K562 (cell line): Measurements from ENCODE around the gene ANO4. TPM values are rescaled to one million over a fixed set of nuclear protein-coding genes. Genes with fewer than 3 reads are reported as not detected.

Experiments used
- ATAC-seq: fragments of 200-7000 bp; cut with Tn5 transposase; 3 replicates; pipeline ENCODE4 v1.9.1; 2020; ENCODE audit warnings: moderate library complexity
- BruUV-seq: library from RNA; stranded (reverse); fragments of 400-500 nt; replicated peaks from 2 replicates; lab custom pipeline; 2021; lab: Mats Ljungman, UMichigan
- CTCF ChIA-PET: fragments of 300-600 bp; formaldehyde crosslinking; extraction: SDS; loops from one replicate; lab custom pipeline; 2021; ENCODE audit warnings: low intra/inter-chr PET ratio; lab: Yijun Ruan, JAX
- POLR2A ChIA-PET: fragments of 300-600, 350-650 bp; sonication (Branson Sonifier 250); formaldehyde crosslinking; extraction: SDS; loops from one replicate; lab custom pipeline; 2021; ENCODE audit warnings: antibody characterized with exemption, inconsistent platforms; lab: Yijun Ruan, JAX
- DNase-seq, 4 experiments: peaks; one replicate each; pipeline versions ENCODE4 v3.0.0 to v3.0.0-alpha.2; 2011 to 2018; ENCODE audit warnings: low spot score in 3 of 4, mixed read lengths in 3 of 4; ENCODE audit errors: extremely low read depth in 1 of 4
- FAIRE-seq: peaks from 2 replicates; lab custom pipeline; 2011; peaks lifted over from hg19 to GRCh38; lab: Jason Lieb, UNC
- H2AFZ ChIP-seq: 2 replicates; pipeline ENCODE4 v1.6.0; 2011; ENCODE audit warnings: low read depth, low read length, control low read depth, inconsistent platforms
- H3K27ac ChIP-seq: fragments of 200-600 bp; 3 replicates; pipeline ENCODE4 v1.8.0; 2011; ENCODE audit warnings: low read depth, mild to moderate bottlenecking, control low read depth, inconsistent platforms, low read length, moderate library complexity, mixed read lengths; ENCODE audit errors: extremely low read depth
- H3K27me3 ChIP-seq, 2 experiments: fragments of 300-600 bp in 1 of 2; 2 replicates in 1 of 2; 3 replicates in 1 of 2; pipeline versions ENCODE4 v1.6.0 to v1.8.0; 2011; ENCODE audit warnings: inconsistent platforms in 2 of 2, low read length in 2 of 2, mild to moderate bottlenecking in 1 of 2, mixed read lengths in 1 of 2, moderate library complexity in 1 of 2; ENCODE audit not compliant: control insufficient read depth in 2 of 2, insufficient read depth in 2 of 2
- H3K36me3 ChIP-seq: fragments of 300-600 bp; 3 replicates; pipeline ENCODE4 v1.8.0; 2011; ENCODE audit warnings: mild to moderate bottlenecking, low read length, inconsistent platforms; ENCODE audit not compliant: control insufficient read depth, insufficient read depth
- H3K4me1 ChIP-seq, 2 experiments: fragments of 200-600 bp in 1 of 2; replicated peaks in 1 of 2; 2 replicates in 1 of 2; 3 replicates in 1 of 2; pipeline versions ENCODE4 v1.5.1 to v1.8.0; 2011; ENCODE audit warnings: inconsistent platforms in 2 of 2, low read length in 2 of 2, mild to moderate bottlenecking in 1 of 2, mixed read lengths in 1 of 2, moderate library complexity in 1 of 2; ENCODE audit not compliant: control insufficient read depth in 2 of 2, insufficient read depth in 2 of 2
- H3K4me2 ChIP-seq: 2 replicates; pipeline ENCODE4 v1.6.1; 2011; ENCODE audit warnings: low read length, control low read depth, inconsistent platforms, mixed read lengths; ENCODE audit not compliant: insufficient read depth
- H3K4me3 ChIP-seq: fragments of 200-600 bp; sonication (generic), shearing (Covaris generic); 2 replicates; pipeline ENCODE4 v1.5.1; 2016; ENCODE audit warnings: control low read depth, inconsistent platforms
- H3K79me2 ChIP-seq: fragments of 200-600 bp; 3 replicates; pipeline ENCODE4 v1.8.0; 2011; ENCODE audit warnings: low read length, inconsistent platforms; ENCODE audit not compliant: control insufficient read depth, insufficient read depth
- H3K9ac ChIP-seq, 2 experiments: 2 replicates each; pipeline versions ENCODE4 v1.6.0 to v1.6.1; 2011; ENCODE audit warnings: low read depth in 2 of 2, low read length in 2 of 2, control low read depth in 1 of 2, inconsistent platforms in 1 of 2, mild to moderate bottlenecking in 1 of 2, mixed read lengths in 1 of 2; ENCODE audit not compliant: insufficient read depth in 1 of 2
- H3K9me1 ChIP-seq: one replicate; pipeline ENCODE4 v1.6.0; 2011; ENCODE audit warnings: inconsistent platforms, mild to moderate bottlenecking, low read length, moderate library complexity; ENCODE audit not compliant: control insufficient read depth, insufficient read depth
- H3K9me3 ChIP-seq: replicated peaks from 2 replicates; pipeline ENCODE4 v1.5.1; 2011; ENCODE audit warnings: low read depth, low read length, inconsistent platforms; ENCODE audit not compliant: control insufficient read depth, insufficient read depth
- H4K20me1 ChIP-seq: replicated peaks from 2 replicates; pipeline ENCODE4 v1.6.1; 2011; ENCODE audit warnings: low read length, inconsistent platforms, mixed read lengths; ENCODE audit not compliant: control insufficient read depth, insufficient read depth
- HDAC3 ChIP-seq: fragments of 450-650 bp; IDR thresholded peaks from 2 replicates; pipeline ENCODE4 v1.6.1; 2018; ENCODE audit warnings: borderline replicate concordance, mild to moderate bottlenecking, moderate library complexity; ENCODE audit not compliant: partially characterized antibody
- ID3 ChIP-seq, 2 experiments: fragments of 250-450 bp in 1 of 2; fragments of 450-650 bp in 1 of 2; sonication (Bioruptor Pico) in 1 of 2; IDR thresholded peaks; 2 replicates each; pipeline versions ENCODE4 v1.6.1 to v1.8.0; 2016 to 2021; ENCODE audit warnings: mild to moderate bottlenecking in 2 of 2, moderate library complexity in 2 of 2, missing compliant biosample characterization in 1 of 2, missing genetic modification characterization in 1 of 2
- PATZ1 ChIP-seq: fragments of 250-450 bp; sonication (Bioruptor Pico); IDR thresholded peaks from 2 replicates; pipeline ENCODE4 v1.5.0; 2020; ENCODE audit warnings: mild to moderate bottlenecking, borderline replicate concordance
- U2AF2 ChIP-seq: fragments of 200-400 bp; formaldehyde crosslinking; optimal IDR thresholded peaks from 2 replicates; pipeline ENCODE3; 2017; ENCODE audit warnings: low read depth, mild to moderate bottlenecking, low read length
- ZNF282 ChIP-seq: sonication (generic); formaldehyde crosslinking; IDR thresholded peaks from 2 replicates; pipeline ENCODE4 v1.8.1; 2023; ENCODE audit warnings: missing genetic modification reagents
- WGBS: fragments of 100-300 bp; shearing (Covaris generic); methylation state at CpG from one replicate; pipeline ENCODE4 v1.1.6; 2016; ENCODE audit warnings: low coverage, mixed read lengths; ENCODE audit not compliant: insufficient coverage; ENCODE audit errors: missing lambda C conversion rate; 5-methylcytosine and 5-hydroxymethylcytosine counted together
- in situ Hi-C: fragments of 300-500 bp; cut with MboI; formaldehyde crosslinking; loops from 4 replicates; pipeline ENCODE4 v1.15.0; 2018; ENCODE audit warnings: inconsistent platforms, mixed read lengths
- intact Hi-C: fragments of 100-400 bp; cut with micrococcal nuclease; formaldehyde crosslinking; loops from 2 replicates; pipeline ENCODE4 v1.14.2; 2022
- polyA plus RNA-seq, 8 experiments: library from polyadenylated mRNA; depleted of rRNA in 4 of 8; stranded (reverse) in 5 of 8; unstranded in 3 of 8; fragments of >200 nt; fragmentation: Nextera tagmentation in 2 of 8; fragmentation: Illumina TruSeq in 1 of 8; extraction: Ambion mirVana in 2 of 8; extraction: Trizol in 1 of 8; gene quantifications; 2 replicates each; pipeline versions ENCODE4 v1.2.1 to v1.2.3, GENCODE V29; 2011 to 2014; ENCODE audit warnings: inconsistent platforms in 1 of 8, missing spikeins in 1 of 8
- total RNA-seq, 7 experiments: library from RNA; depleted of rRNA in 6 of 7; stranded (reverse); fragments of >200 nt in 6 of 7; fragmentation: Illumina TruSeq in 2 of 7; extraction: Trizol in 2 of 7; gene quantifications; 2 replicates each; pipeline versions ENCODE4 v1.2.1 to v1.2.3, GENCODE V29; 2011 to 2021; ENCODE audit warnings: low replicate concordance in 1 of 7

The ANO4 gene
- total and polyA plus RNA-seq, 9 of the 15 experiments (the other 6 are each of a cell fraction or from before 2014, with no cell fraction given): not detected

GRCh38 chr12:101013993-101014392, 219.4 kb downstream of the ANO4 start (continued):
- TF ChIP-seq HDAC3 (no peak), PATZ1 (no peak), U2AF2 (no peak)

- Histone ChIP-seq H4K20me1 (no peaks in the 10 kb centered on the region), H3K9me3 (no peaks in the 10 kb centered on the region), H3K36me3 (no peaks in the 10 kb centered on the region), H3K4me3 (no peak overlapping the region), H3K27ac (no peak overlapping the region), H3K9me1 (no peaks in the 10 kb centered on the region), H3K79me2 (no peaks in the 10 kb centered on the region), H3K27me3 (no peaks in the 10 kb centered on the region; a peak in 1 of 5 replicates), H3K4me2 (no peak overlapping the region), H3K9ac (no peak overlapping the region), H3K4me1 (no peaks in the 10 kb centered on the region), H2AFZ (no peak overlapping the region)
- intact Hi-C loops: no loop called here
- POLR2A ChIA-PET: interaction anchor here (0.7 kb wide), 1 partner anchor 10 kb away, joined by 3 read pairs; no protein-coding TSS in a partner anchor
- no TSS peak for BruUV-seq
- CTCF ChIA-PET: no interaction called here
- FAIRE-seq: no peak
- TF ChIP-seq ZNF282 (CRISPR knock-in tag) (no peak), ID3 (CRISPR knock-in tag; IDR thresholded peaks at IDR 0.05) (no peak), ID3 (tag; IDR thresholded peaks at IDR 0.05) (no peak)
- no peak for ATAC-seq
- in situ Hi-C loops: no loop called here
- DNase-seq: no peak
- WGBS: 8% methylated on average over 2 of the region's 2 CpGs
Observed at GRCh38 chr12:101015044-101015443, 220.5 kb downstream of the ANO4 start.
